Activated naive CD8-positive, alpha-beta T cell treated with anti-CD3 and anti-CD28 coated beads, Interleukin-2, amount 10 ng/mL, durations not matched to agents 7 days and 5 days (primary cell): ENCODE results near the gene SLC24A3. TPM values are rescaled to one million over a fixed set of nuclear protein-coding genes. Genes with fewer than 3 reads are reported as not detected.

ENCODE experiments used
- ATAC-seq: fragments of 150-1000 bp; cut with Tn5 transposase; one replicate; pipeline ENCODE4 v1.10.0; 2021; ENCODE audit warnings: low read depth, moderate library complexity
- POLR2A ChIA-PET: fragments of 350-600 bp; sonication (Branson Sonifier 250); formaldehyde crosslinking; loops from one replicate; lab custom pipeline; 2021; ENCODE audit warnings: antibody characterized with exemption; lab: Charles Lee
- DNase-seq: peaks from one replicate; pipeline ENCODE4 v3.0.0; 2021
- H3K27ac Mint-ChIP-seq: one replicate; pipeline ENCODE4 v1.8.0; 2022; ENCODE audit warnings: mild to moderate bottlenecking, mixed read lengths
- H3K27me3 Mint-ChIP-seq: one replicate; pipeline ENCODE4 v1.8.0; 2022; ENCODE audit warnings: mild to moderate bottlenecking, moderate library complexity, mixed read lengths
- H3K36me3 Mint-ChIP-seq: one replicate; pipeline ENCODE4 v1.8.0; 2021; ENCODE audit warnings: mild to moderate bottlenecking, mixed read lengths
- H3K4me1 Mint-ChIP-seq: one replicate; pipeline ENCODE4 v1.8.0; 2021; ENCODE audit warnings: mixed read lengths
- H3K4me3 Mint-ChIP-seq: one replicate; pipeline ENCODE4 v1.8.0; 2022; ENCODE audit warnings: mild to moderate bottlenecking, moderate library complexity, mixed read lengths
- H3K9me3 Mint-ChIP-seq: one replicate; pipeline ENCODE4 v1.8.0; 2021; ENCODE audit warnings: mixed read lengths
- total RNA-seq, 2 experiments: library from RNA; stranded (reverse); gene quantifications; one replicate each; pipeline ENCODE4 v1.2.3, GENCODE V29; 2021

Gene SLC24A3
- total RNA-seq, 2 experiments from 2014 or later, result not detected

DNA sequence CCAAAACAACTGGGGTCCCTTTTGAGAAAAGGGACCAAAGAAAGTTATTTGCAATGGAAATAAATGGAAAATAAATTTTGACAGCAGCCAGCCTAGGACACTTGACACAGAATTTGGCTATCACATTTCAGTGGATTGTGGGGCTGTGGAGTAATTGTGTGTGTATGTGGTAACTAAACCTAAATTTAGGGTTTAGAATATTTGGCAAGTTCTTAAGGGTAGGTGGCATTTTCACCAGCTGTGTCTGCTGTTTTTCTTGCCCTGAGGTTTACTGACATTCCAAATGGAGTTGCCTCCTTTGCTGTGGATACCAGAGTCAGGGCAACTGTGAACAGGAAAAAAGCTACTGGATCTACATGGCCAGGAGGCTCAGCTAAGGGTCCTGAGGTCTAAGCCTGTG lies 270.9 kb downstream of the SLC24A3 start:
- Mint-ChIP-seq H3K27me3 (peaks cover 8% of the 10 kb centered on the region), H3K4me1 (peaks cover 10% of the 10 kb centered on the region), H3K9me3 (peaks cover 3% of the 10 kb centered on the region), H3K36me3 (no peaks in the 10 kb centered on the region), H3K27ac (no peak overlapping the region), H3K4me3 (no peak overlapping the region)
- DNase-seq, result no peak
- ATAC-seq, result no peak
- POLR2A ChIA-PET, result no interaction called here

DNA sequence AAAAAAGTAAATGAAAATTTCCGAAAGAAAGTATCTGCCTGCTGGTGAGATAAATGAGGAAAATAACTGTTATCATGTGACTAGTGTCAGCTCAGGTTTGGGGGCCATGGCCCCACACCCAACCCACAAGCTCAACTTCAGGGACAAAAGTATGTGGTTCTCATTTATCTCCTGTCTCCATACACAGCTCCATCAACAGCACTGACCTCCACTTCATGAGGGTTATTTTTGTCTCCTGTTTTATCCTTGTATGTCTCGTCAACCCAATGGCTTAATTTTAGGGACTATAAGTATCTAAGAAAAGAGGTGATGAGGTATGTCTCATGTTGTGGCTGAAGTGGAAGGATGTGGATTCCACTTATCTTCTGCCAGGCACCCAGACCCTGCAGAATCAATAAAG lies 274.0 kb downstream of the SLC24A3 start:
- no peaks in the 10 kb centered on the region for H3K4me1 Mint-ChIP-seq
- POLR2A ChIA-PET, result no interaction called here

DNA sequence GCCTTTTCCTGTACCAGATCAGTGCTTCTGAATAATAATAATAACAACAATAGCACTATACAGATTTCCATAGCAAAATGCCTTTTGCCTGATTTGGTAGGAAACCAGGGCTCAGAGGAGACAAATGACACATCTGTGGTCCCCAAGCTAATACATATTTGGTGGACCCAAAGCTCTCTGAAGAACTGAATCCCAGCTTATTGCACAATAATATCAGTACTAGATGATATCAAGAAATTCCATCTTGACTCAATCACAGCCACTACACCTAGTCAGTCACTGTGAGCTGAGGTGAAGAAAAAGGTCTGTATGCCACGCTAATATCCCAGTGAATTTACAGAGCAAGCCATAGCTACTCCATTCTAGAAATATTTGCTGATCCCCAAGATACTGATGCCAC lies 275.0 kb downstream of the SLC24A3 start:
- H3K27me3 Mint-ChIP-seq, result peaks cover 8% of the 10 kb centered on the region
- H3K27ac Mint-ChIP-seq, result no peak overlapping the region
- peaks cover 2% of the 10 kb centered on the region for H3K9me3 Mint-ChIP-seq

More for the DNA sequence above, 274.0 kb downstream of the SLC24A3 start:
- Mint-ChIP-seq H3K27me3 (peaks cover 8% of the 10 kb centered on the region), H3K27ac (no peak overlapping the region), H3K36me3 (no peaks in the 10 kb centered on the region), H3K9me3 (peaks cover 2% of the 10 kb centered on the region), H3K4me3 (no peak overlapping the region)
- DNase-seq, result no peak
- no peak for ATAC-seq

DNA sequence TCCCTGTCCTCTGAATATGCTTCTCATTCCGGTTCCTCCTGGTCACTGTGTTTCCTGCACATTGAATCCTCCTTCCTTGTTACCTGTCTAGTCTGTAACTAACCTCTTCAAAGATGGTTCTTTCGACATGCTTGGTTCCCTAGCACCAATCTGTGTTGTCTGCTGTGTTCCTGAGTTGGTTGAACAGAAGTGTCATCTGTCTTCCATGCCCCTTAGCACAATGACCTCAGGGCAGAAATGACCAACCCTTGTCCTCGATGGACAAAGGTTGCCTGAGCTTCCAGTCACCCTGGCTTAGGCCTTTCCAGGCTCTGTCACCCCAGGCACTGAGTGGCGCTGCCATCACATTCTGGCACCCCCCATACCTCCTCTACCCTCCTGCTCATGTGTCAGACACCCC lies 278.8 kb downstream of the SLC24A3 start:
- Mint-ChIP-seq H3K9me3 (peaks cover 2% of the 10 kb centered on the region), H3K4me3 (no peak overlapping the region), H3K27ac (no peak overlapping the region), H3K4me1 (no peaks in the 10 kb centered on the region), H3K36me3 (no peaks in the 10 kb centered on the region), H3K27me3 (peaks cover 6% of the 10 kb centered on the region)
- ATAC-seq (no peak), DNase-seq (no peak)
- POLR2A ChIA-PET, result no interaction called here

More for the DNA sequence above, 275.0 kb downstream of the SLC24A3 start:
- POLR2A ChIA-PET, result no interaction called here
- no peak for ATAC-seq
- no peaks in the 10 kb centered on the region for H3K4me1 Mint-ChIP-seq
- DNase-seq, result no peak
- no peak overlapping the region for H3K4me3 Mint-ChIP-seq
- no peaks in the 10 kb centered on the region for H3K36me3 Mint-ChIP-seq

DNA sequence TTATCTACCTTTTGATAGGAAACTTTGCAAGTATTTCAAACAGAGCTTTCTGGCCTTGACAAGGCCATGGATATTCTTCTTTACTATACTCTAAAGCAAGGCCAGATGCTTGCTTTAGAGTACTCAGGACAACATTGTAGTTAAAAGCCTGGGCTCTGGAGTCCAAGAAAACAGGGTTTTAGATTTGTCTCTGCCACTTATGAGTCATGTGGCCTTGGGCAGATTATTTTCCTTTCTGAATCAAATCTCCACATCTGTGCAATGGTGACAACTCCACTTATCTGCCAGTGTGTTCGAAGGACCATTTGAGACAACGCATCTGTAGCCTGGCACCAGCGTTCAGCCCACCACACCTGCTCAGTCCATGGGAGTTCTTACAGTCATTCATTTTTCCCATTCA lies 279.7 kb downstream of the SLC24A3 start:
- H3K4me1 Mint-ChIP-seq, result no peaks in the 10 kb centered on the region
- ATAC-seq, result no peak
- POLR2A ChIA-PET, result no interaction called here

DNA sequence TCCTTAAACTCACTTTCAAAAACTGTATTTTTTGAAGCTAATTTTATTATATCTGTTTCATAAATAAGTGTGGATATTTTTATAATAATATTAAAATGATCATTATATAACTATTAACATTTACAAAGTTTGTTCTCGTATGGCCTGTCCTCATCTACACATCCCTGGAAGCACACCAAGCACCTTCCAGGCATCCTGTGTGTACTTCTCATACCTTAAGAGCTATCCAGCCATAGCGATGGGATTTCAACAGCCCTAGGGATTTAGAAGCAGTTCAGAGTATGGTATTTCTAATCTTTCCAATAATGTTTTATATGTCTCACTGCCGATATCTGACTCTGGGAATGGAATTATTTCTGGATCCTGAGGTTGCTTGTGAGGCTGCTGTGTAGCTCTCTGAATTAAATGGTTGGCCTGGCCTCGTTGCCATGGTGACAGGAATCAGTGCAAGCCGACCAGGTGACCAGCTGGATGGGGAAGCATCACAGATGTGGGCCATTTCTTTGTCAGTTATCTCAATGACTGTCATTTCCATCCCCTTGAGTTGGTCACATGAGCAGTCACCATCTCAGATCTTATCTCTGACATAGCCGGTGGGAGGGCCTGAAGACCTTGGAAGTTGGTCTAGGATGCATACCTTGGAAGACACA lies 280.4 kb downstream of the SLC24A3 start:
- DNase-seq, result no peak
- Mint-ChIP-seq H3K36me3 (no peaks in the 10 kb centered on the region), H3K4me3 (no peak overlapping the region)

More for the DNA sequence above, 279.7 kb downstream of the SLC24A3 start:
- Mint-ChIP-seq H3K4me3 (no peak overlapping the region), H3K27me3 (peaks cover 6% of the 10 kb centered on the region), H3K36me3 (no peaks in the 10 kb centered on the region), H3K27ac (no peak overlapping the region), H3K9me3 (peaks cover 2% of the 10 kb centered on the region)
- DNase-seq, result no peak

DNA sequence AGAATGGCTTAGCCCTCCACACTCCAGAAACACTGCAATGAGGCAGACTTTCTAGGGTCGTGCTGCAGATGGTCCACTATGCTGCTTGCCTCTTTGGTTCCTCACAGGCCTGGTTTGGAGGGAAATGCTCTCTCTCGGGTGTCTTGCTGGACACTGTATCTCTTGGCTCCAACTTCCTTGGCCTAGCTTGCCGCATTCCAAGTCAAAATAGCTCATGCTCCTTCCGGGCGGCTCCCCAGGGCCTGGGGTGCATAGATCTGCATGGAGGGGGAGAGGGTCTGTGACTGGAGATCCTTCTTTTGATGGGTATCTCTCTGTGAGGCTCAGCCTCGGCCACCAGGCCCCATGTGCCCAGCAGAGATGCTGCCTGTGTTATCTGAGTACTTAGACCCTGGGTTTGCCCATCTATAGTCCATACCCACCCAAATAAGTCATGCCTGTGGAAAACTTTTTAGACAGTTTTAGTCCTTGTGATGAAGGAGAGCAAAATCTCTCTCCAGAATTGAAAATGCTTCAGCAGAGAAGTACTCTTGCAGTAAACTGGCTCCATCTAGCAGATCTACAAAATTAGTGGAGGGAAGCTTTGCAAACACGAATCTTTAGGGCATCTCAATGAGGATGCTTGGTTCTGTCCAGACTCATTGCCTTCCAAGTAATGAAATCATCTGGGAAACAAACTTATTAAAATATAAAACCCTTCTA lies 281.5 kb downstream of the SLC24A3 start:
- peaks cover 5% of the 10 kb centered on the region for H3K27me3 Mint-ChIP-seq
- H3K36me3 Mint-ChIP-seq, result no peaks in the 10 kb centered on the region
- DNase-seq, result no peak
- POLR2A ChIA-PET, result no interaction called here
- no peak overlapping the region for H3K4me3 Mint-ChIP-seq
- no peak for ATAC-seq
- no peak overlapping the region for H3K27ac Mint-ChIP-seq
- H3K9me3 Mint-ChIP-seq, result no peaks in the 10 kb centered on the region
- peaks cover 7% of the 10 kb centered on the region for H3K4me1 Mint-ChIP-seq

More for the DNA sequence above, 280.4 kb downstream of the SLC24A3 start:
- ATAC-seq, result no peak
- Mint-ChIP-seq H3K9me3 (no peaks in the 10 kb centered on the region), H3K27me3 (peaks cover 5% of the 10 kb centered on the region), H3K4me1 (no peaks in the 10 kb centered on the region), H3K27ac (no peak overlapping the region)
- POLR2A ChIA-PET, result no interaction called here

DNA sequence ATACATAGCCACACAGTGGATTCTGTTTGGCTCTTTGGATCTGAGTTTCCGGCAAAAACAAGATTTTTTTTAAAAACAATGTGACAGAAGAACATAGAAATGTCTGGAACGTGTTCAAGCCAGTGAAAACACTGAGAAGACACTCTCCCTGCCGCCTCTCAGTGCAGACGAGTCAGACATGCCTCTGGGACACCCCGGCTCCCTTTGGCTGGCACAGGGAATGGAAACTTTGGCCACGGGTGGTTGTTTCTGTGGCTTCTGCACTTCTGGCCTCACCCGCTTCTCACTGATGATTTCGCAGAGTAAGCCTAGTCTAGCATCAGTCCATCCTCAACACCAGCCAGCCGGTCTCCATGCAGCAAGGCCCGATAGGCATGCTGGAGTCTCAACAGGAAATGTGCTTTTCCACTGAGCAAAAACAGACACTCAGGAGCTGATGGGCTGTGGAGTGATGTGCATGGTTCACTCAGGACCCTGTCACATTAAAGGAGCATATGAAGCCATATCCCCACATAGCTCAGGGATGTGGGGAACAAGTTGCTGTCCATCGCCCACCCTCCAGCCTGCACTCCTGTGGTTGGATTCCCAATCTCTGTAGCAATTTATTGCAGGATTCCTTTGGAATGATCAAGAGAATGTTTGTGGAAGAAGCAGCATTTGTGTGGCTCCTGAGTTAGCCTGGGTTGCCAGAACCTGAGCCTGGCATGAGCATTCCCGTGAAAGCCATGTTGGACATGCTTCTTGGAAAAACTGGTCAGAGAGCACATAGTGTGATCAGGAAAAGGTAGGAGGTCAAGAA lies 283.7 kb downstream of the SLC24A3 start:
- Mint-ChIP-seq H3K36me3 (no peaks in the 10 kb centered on the region), H3K27me3 (peaks cover 5% of the 10 kb centered on the region), H3K4me1 (peaks cover 7% of the 10 kb centered on the region), H3K4me3 (no peak overlapping the region), H3K27ac (no peak overlapping the region), H3K9me3 (no peaks in the 10 kb centered on the region)
- no peak for ATAC-seq
- no peak for DNase-seq
- POLR2A ChIA-PET, result no interaction called here

DNA sequence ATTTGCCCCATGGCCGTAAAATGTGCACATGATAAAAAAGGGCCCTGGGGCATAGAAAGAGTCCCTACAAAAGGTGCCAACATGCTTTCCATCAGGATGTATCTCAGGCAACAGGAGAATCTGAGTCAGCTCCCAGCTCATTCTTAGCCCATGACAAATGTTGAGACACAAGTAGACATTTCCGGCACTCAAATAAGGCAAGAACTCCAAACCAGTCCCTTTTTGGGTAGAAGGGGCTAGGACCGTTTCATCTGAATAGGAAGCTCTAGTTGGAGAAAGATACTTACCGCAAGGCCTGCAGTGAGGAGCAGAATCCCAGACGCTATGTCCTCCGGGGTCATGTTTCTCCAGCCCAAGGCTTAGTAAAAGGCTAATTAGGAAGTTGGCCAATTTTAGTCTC lies 284.6 kb downstream of the SLC24A3 start:
- no peak overlapping the region for H3K27ac Mint-ChIP-seq
- H3K9me3 Mint-ChIP-seq, result no peaks in the 10 kb centered on the region
- POLR2A ChIA-PET, result no interaction called here
- ATAC-seq (no peak), DNase-seq (no peak)
- H3K36me3 Mint-ChIP-seq, result no peaks in the 10 kb centered on the region
- peaks cover 5% of the 10 kb centered on the region for H3K27me3 Mint-ChIP-seq
- H3K4me3 Mint-ChIP-seq, result no peak overlapping the region
- H3K4me1 Mint-ChIP-seq, result peaks cover 7% of the 10 kb centered on the region

DNA sequence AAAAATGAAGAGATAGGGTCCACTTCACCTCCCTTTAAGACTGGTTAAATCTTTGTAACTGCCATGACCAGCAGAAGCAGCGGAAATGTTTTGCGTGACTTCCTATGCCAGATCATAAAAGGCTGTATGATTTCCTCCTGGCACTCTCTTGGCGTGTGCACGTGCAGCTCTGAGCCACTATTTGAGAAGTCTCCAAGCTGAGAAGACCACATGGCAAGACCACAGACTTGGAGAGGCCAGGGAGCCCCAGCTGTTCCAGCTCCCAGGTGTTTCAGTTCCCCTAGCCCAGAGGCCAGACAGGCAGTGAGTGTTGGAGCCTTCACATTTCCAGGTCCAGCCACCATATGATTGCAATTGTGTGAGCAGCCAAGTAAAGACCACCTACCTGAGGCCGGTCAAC lies 286.3 kb downstream of the SLC24A3 start:
- H3K36me3 Mint-ChIP-seq, result no peaks in the 10 kb centered on the region
- ATAC-seq (no peak), DNase-seq (no peak)
- H3K9me3 Mint-ChIP-seq, result no peaks in the 10 kb centered on the region
- peaks cover 8% of the 10 kb centered on the region for H3K27me3 Mint-ChIP-seq
- H3K27ac Mint-ChIP-seq, result no peak overlapping the region
- POLR2A ChIA-PET, result no interaction called here
- peaks cover 7% of the 10 kb centered on the region for H3K4me1 Mint-ChIP-seq
- H3K4me3 Mint-ChIP-seq, result no peak overlapping the region

DNA sequence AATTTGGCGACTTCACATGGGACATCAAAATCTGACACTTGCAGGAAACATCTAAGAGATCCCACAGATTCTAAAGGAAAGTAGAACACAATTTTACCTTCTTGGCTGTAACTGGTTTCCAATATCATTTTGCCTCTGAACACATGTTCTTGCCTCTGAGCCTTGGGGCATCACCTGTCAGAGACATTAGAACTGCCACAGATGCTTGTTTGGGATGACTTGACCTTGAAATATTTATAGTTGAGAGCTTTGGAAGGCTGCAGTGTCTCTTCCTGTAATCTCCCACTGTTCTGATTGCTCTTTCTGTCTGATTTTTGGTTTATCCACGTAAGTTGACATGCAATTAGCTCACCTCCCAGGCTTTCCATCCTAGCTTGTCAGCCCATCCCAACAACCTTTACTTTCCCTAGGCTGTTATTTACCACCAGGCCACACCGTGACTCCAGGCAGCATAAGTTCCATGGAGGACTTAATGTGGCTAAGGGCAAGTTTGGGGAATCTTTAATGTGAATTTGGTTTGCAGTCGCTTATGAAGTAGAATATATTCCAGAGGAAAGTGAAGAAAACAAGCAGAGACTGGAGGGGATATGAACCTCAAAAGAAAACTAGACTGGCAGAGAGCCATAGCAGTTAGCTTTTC lies 289.2 kb downstream of the SLC24A3 start:
- H3K4me1 Mint-ChIP-seq, result peaks cover 7% of the 10 kb centered on the region
- no peak overlapping the region for H3K27ac Mint-ChIP-seq
- no peaks in the 10 kb centered on the region for H3K36me3 Mint-ChIP-seq
- H3K27me3 Mint-ChIP-seq, result peaks cover 5% of the 10 kb centered on the region
- H3K4me3 Mint-ChIP-seq, result no peak overlapping the region
- no peaks in the 10 kb centered on the region for H3K9me3 Mint-ChIP-seq
- ATAC-seq, result no peak
- POLR2A ChIA-PET, result no interaction called here
- no peak for DNase-seq

DNA sequence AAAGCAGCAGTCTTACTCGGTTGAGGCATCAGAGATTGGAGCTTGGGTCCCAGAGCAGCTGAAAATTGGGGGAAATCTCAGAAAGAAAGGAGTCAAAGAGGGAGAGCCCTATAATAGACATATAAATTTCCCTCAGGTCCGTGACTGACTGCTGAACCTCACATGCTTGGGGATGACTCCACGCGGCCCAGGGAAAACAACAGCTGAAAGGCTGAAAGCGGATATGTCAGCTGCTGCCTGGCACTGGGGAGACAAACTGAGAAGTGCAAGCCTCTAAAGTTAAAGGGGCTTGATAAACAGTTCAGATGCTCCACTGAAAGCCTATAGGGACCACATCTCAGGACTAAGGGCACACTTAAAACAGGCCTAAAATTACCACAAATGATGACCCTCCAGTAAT lies 289.7 kb downstream of the SLC24A3 start:
- no peak for DNase-seq
- no peak overlapping the region for H3K4me3 Mint-ChIP-seq
- H3K4me1 Mint-ChIP-seq, result peaks cover 7% of the 10 kb centered on the region
- no peaks in the 10 kb centered on the region for H3K36me3 Mint-ChIP-seq
- POLR2A ChIA-PET, result no interaction called here
- H3K27ac Mint-ChIP-seq, result no peak overlapping the region
- H3K27me3 Mint-ChIP-seq, result peaks cover 5% of the 10 kb centered on the region
- no peaks in the 10 kb centered on the region for H3K9me3 Mint-ChIP-seq
- ATAC-seq, result no peak

DNA sequence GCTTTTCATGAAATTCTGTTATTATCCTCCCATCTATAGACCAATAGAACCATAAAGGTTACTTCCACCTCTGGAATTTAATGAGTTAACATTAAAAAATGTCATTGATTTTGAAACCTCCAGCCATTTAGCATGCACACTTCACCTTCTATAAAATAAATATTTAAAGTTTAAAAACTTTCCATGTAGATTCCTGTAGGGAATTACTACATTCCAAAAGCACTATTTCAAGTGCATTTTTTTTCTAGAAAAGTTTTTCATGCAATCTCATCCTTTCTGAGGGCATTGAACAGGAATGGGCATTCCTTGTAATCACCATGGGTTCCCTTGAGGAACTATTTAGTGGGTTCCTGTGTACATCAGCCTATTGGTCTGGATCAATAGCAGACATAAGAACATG lies 291.8 kb downstream of the SLC24A3 start:
- DNase-seq (no peak), ATAC-seq (no peak)
- Mint-ChIP-seq H3K9me3 (no peaks in the 10 kb centered on the region), H3K27me3 (peaks cover 5% of the 10 kb centered on the region), H3K36me3 (no peaks in the 10 kb centered on the region), H3K27ac (no peak overlapping the region), H3K4me1 (peaks cover 4% of the 10 kb centered on the region), H3K4me3 (no peak overlapping the region)
- POLR2A ChIA-PET, result no interaction called here
